Raji (cell line): ENCODE results near the gene PXN.

ENCODE experiments used
- POLR2A ChIP-seq: IDR thresholded peaks from 2 replicates; pipeline ENCODE4 v1.6.1; 2011; ENCODE audit warnings: low read depth, low read length, control low read depth; ENCODE audit not compliant: insufficient read depth

The PXN gene

GRCh38 chr12:120264904-120265472, 542 bp downstream of the PXN start:
- no peak for TF ChIP-seq POLR2A

DNA sequence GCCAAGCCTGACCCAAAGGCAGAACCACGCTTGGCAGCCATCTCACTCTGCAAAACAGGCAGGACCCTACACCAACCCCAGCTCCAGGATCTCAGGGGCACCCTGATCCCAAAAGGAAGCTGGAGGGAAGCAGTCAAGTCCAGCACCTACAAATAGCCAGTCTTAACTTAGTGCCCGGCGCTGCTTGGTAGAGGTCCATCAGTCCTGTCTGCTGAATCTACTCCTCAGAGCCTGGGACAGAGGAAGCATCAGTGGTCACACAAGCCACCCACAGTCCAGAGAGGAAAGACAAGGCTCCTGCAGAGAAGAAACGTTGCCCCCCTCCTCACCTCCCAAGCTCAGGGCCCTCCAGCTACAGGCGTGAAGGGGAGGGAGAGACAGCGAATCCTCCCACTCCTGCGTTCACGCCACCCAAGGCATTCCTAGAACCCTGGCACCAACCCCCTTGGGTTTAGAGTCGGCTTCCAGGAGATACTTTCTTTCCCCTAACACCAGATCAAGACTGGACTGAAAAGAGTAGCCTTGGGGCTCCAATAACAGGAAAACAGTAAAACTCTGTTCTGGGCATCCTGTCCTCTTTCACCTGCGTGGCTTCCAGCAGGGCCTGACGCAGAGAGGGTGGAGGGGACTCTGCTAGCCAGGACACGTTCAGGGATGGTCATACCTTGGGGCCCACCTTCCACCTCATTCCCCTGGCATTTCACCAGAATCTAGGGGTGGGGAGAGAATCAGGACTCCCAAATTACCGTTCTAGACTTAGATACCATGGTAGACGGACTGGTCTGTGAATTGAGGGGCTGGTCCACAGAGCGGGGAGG, 1.2 kb downstream of the PXN start:
- TF ChIP-seq POLR2A = no peak

GRCh38 chr12:120263748-120264085, 1.8 kb downstream of the PXN start:
- TF ChIP-seq POLR2A = no peak

DNA sequence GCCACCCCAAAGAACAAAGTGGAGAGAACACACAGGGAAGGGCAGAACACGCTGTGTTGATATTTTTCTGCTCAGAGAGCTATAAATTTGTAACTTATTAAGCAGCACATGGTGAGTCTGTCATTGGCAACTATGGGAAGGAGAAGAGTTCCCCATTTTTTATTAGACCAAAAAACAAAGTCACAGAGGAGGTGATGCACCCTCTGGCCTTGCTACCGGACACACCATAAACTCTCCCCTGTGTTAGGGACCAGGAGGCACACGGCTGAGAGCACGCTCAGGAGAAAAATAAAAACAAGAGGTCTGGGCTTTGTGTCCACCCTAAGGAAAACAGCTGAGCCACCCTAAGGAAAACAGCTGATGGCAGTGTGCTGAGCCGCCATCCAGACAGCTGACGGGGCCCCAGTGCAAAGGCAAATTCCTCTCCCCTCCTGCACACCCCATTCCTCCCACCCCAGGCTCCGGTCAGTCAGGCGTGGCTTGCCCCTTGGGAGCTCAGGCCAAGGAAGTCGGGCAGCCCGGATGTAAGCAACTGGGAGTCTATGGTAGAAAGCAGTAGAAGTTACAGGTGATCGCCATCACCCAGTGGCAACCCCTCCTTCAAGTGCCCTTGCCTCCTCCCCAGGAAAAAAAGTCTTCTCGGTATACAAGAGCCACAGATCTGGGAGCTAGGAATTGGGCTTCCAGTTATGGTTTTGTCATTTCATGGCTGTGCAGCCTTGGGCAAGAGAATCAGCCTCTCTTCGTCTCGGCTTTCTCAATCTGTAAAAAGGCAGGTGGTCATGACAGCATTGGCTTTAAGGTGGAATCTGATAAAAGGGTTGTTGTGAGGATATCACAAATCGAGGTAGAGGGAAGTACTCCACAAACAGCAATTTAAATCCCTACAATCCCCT, 2.4 kb downstream of the PXN start:
- no peak for TF ChIP-seq POLR2A

DNA sequence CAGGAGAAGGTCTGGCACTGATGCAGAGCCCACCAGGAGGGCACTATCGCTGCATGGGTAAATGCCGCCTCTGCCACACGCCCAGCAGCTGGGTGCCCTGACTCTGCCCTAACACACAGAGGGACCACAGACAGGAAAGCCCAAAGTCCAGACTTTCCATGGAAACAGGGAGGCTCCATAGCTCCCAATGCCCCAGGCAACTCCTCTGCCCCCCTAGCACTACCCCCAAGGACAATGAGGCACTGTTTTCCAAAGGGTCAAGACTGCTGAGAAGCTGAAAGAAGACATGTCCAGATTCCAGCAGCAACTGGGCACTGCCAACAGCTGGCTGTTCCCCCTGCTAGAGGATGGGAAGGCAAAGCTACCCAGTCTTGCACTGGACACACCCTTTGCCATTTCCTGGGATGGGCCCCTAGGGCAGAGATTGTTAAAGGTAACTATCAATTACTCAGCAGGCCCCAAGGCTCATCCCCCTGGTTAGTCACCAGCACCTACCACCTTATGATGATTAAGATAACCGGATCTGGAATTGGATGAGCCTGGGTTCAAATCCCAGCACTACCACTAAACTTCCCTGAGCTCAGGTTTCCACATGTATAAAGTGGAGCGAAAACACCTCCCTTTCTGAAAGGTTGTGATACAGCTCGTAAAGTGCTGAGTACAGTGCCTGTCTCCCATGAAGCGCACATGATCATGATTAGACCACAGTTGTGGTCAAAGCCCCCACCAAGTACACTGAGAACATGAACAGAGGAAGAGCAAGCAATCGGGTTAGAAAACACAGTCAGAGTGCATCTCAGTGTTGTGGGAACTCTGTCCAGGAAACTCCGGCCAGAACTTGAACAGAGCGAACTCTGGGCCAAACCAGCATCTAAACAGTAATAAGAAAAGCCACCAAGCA, 3.3 kb downstream of the PXN start:
- TF ChIP-seq POLR2A = no peak

DNA sequence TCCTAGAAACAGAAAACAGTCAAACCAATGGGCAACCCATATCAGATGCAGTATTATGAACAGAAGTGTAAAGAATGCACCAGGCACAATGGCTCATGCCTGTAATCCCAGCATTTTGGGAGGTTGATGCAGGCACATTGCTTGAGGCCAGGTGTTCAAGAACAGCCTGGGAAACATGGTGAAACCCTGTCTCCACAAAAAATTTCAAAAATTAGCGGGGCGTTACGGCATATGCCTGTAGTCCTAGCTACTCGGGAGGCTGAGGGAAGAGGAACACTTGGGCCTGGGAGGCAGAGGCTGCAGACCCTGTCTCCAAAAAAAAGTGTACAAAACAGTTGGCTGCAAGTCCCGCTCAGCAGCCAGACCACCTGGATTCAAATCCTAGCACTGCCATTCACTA, 4.9 kb downstream of the PXN start:
- no peak for TF ChIP-seq POLR2A

DNA sequence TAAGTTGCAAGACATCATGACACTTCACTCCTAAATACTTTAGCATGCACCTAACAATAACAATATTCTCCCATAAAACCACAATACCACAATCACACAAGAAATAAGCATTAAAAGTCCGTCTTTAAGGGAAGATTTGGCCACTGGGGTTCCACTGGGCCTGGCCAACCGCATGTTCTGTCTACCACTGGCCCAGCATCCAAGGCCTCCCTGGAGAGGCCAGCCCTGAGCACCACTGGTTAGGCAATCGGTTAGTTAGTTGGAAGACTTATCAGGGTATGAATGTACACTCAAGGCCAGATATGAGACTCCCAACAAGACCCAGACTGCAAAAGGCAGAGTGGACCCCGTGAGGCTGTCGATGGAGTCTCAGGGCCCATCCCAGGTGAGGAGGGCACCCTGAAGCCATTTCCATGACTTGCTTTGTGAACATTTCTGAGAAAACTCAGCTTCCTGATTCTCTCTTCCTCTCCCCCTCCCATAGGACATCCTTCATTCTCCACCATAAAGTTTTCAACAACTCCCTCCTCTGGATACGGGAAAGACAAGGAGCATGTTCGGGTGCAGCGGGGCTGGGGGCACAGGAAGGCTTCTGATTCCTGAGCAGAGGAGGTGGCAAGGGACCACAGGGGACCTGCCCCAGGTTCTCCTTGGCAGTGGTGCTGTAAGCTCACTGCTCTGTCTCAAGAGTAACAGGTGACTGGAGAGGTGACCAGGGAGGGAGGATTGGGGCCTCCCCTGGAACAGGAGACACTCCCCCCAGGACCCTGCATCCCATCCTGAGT, 5.9 kb downstream of the PXN start:
- no peak for TF ChIP-seq POLR2A

- TF ChIP-seq POLR2A = no peak
Measured at GRCh38 chr12:120258323-120258896, 7.1 kb downstream of the PXN start.

DNA sequence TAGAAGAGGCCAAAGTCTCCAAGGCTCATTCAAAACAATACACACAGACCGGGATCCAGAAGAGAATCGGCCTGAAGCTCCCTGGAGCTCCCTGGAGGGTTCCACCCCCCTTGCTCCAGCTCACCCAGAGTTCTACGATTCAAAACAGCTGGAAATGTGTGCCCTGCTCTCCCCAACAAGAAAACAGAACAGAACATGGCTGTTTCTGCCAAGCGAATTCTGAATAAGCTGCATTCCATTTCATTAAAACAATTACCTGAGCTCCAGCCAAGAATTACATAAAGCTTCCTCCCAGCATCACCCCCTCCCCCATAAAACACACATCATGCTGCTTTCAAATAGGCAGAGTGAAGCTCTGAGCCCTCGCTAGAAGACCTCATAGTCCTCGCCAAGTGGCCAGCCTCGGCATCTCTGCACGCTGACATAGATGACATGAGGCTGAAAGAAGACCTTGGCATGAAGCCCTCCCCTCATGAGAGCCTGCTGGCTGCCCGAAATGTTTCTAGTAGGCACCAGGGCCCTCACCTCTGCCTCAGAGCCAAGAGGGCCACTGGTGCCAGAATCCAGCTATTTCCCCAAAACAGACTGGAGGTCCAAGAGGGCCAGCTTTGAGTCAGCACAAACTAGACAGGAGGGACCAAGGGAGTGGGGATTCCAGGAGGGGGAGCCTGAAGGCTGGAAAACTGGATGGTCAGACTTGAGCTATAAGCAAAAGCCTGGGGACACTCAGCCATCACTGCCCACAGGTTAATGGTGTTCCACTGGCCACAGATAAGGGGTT, 8.3 kb downstream of the PXN start:
- no peak for TF ChIP-seq POLR2A

GRCh38 chr12:120254809-120255208, 10.7 kb downstream of the PXN start:
- TF ChIP-seq POLR2A = no peak

GRCh38 chr12:120252071-120252906, 13.2 kb downstream of the PXN start:
- no peak for TF ChIP-seq POLR2A
